WI38 (cell line): ENCODE data around the gene RERE.

Source experiments
- H3K4me3 ChIP-seq: 2 replicates; pipeline ENCODE4 v1.5.1; 2011; ENCODE audit warnings: low read depth, mild to moderate bottlenecking, control low read depth, low read length
- CTCF ChIP-seq: IDR thresholded peaks from 2 replicates; pipeline ENCODE4 v1.5.1; 2012; ENCODE audit warnings: low read depth, mild to moderate bottlenecking, control low read depth, low read length

RERE gene

DNA sequence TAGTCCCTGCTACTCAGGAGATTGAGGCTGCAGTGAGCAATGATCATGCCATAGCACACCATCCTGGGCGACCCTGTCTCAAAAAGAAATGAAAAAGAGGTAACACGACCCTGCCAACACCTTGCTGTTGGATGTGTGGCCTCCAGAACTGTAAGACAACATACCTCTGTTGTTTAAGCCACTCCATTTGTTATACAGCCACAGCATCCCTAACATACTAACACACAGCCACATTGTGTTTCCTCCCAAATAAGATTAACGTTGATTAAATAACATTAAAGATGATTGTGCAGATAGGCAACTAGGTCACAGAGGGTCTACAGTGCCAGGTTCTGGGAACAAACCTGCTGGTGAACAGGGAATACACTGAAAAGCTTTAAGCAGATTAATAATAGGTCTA, 170.4 kb downstream of the RERE start:
- no peak for TF ChIP-seq CTCF
- no peak overlapping the region for H3K4me3 ChIP-seq

DNA sequence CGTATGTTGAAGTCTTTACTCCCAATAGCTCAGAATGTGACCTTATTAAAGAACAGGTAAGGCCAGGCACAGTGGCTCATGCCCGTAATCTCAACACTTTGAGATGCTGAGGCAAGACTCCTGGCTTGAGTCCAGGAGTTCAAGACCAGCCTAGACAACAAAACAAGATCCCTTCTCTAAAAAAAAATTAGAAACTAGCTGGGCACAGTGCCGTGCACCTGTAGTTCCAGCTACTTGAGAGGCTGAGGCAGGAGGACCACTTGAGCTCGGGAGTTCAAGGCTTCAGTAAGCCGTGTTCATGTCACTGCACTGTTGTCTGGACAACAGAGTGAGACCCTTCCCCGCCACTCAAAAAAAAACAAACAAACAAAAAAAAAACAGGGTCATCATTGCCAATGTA, 171.3 kb downstream of the RERE start:
- H3K4me3 ChIP-seq = no peak overlapping the region
- no peak for TF ChIP-seq CTCF

DNA sequence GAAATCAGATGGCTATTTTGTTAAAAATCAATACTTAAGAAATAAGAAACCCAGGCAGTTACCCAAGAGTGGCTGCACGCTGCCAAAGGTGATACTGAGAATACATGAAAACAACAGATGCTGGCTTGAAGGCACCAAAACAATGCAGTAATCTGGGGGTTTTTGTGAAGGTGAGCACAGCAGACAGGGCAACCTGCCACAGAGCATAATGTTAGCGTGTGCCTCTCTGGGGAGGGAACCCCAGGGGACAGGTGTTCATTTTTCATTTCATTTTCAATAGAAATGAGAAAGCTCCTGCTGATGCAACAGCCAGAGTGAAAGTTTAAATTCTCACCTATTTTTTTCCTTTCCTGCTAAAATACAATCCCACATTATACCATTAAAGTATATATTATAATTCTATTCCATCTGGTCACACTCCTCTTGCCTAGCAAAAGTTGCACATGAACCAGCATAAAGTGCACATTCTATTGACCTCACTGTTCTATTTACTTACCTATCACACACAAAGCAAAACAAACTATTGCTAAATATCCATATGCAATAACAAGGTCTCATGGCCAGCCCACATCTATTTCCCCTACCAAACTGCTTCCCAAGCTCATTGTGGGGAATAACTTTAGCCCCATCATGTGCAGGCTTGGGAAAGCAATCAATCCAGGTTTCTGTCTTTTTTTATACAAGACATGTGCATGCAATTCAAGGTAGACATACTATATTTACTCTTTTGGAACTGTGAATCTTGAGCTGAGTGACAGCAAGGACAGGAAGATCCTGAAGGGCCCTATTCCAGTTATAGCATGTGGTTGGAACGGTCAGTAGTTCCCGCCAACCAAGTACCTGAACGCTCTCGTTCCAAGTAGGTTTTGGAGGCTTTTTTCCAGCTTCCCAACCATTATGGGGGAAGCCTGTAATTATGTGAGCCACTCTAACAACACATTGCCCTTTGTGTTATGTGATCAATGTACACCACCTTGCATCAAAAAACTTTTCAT, 173.6 kb downstream of the RERE start:
- no peak for TF ChIP-seq CTCF
- H3K4me3 ChIP-seq = no peak overlapping the region

GRCh38 chr1:8642114-8642513, 175.3 kb downstream of the RERE start:
- H3K4me3 ChIP-seq = no peak overlapping the region
- TF ChIP-seq CTCF = no peak

DNA sequence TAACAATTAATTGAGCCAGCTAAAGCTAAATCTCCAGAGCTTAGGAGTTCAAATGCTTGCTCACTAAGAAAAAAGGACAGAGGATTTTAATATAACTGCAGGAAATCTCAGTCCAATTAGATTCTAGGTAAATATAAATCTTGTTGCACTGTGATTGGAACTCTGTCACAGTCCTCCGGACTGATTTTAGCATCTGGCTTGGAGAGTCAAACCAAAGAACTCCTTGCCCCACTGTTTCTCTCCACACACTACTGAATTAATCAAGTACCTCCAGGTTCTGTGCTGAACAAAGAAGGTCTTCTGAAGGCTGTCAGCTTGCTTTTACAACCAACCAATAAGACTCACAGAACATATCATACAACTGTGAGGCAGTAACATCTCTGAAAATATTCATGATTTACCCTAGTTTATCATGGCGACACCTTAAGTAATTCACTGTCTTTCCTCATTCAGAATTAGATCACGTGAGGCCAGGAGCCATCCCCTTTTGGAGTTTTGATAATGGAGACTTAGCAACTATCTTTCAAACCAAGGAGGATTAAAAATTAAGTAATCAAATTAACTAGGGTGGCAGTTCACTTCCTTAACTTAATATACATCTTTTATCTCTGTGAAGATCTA, 176.0 kb downstream of the RERE start:
- TF ChIP-seq CTCF = no peak

DNA sequence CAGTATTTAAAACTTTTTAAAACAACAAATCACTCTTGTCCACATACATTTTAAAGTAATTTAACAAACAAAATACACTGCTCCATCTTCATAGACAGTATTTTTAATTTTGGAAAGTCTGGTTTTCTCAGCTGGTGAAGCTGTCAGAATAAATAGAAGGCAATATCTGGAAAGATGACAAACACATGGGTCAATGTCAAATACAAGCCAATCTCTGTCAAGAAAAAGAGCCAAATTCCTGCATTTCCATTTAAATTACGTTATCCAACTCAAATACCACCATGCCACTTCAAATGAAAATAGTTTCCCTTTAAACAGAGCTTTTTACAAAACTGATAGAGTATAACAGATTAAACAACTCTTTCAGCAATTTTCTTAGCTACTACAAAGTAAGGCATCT, 176.5 kb downstream of the RERE start:
- no peak for TF ChIP-seq CTCF
- no peak overlapping the region for H3K4me3 ChIP-seq

More for the DNA sequence above, 176.0 kb downstream of the RERE start:
- H3K4me3 ChIP-seq = no peak overlapping the region

GRCh38 chr1:8639148-8639547, 178.3 kb downstream of the RERE start:
- TF ChIP-seq CTCF = no peak
- H3K4me3 ChIP-seq = no peak overlapping the region
